Measurements from ENCODE around the gene PGM2. TPM values are rescaled to one million over a fixed set of nuclear protein-coding genes. Genes with fewer than 3 reads are reported as not detected.

PGM2 gene
- total RNA-seq, 1 donor from 2014 or later = 7.1 TPM

DNA sequence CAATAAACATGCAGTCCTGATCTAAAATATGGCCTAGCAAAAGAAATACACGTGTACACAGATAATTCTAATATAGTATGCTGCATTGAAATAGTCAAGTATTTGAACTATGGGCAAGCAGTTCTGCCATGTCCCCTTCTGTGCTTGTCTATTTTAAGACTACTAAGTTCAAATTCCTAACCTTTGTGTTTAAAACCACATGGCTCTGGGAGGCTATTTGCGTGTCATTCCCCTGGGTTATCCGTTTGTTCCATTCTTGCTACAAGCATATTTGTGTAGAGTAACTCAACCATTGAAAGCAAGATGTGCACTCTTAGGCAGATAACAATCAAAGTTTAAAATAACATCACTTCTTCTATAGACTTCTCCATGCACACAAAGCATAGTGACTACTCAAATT, 39.0 kb downstream of the PGM2 start:
- Histone ChIP-seq H3K4me1 (no peaks in the 10 kb centered on the region), H3K4me3 (no peak overlapping the region), H3K27ac (peak overlapping the region; percentile 1 to 29), H3K9me3 (no peaks in the 10 kb centered on the region), H3K36me3 (peaks cover 0 to 10% of the 10 kb centered on the region in 2 donors), H3K27me3 (no peaks in the 10 kb centered on the region)
- no peak for DNase-seq (ENCODE audit: low spot score in 2 of 2)
- TF ChIP-seq CTCF (IDR thresholded peaks at IDR 0.05) = no peak
- intact Hi-C loops (cut with DNase I) = no loop called here

- TF ChIP-seq CTCF (IDR thresholded peaks at IDR 0.05) = no peak
- H3K36me3 ChIP-seq = peaks cover 0 to 10% of the 10 kb centered on the region in 2 donors
- no peak for DNase-seq (ENCODE audit: low spot score in 2 of 2)
- H3K27ac ChIP-seq = no peak overlapping the region
- H3K27me3 ChIP-seq = no peaks in the 10 kb centered on the region
- no peaks in the 10 kb centered on the region for H3K9me3 ChIP-seq
- H3K4me3 ChIP-seq = no peak overlapping the region
- intact Hi-C loops (cut with DNase I) = no loop called here
- H3K4me1 ChIP-seq = no peaks in the 10 kb centered on the region
These were observed 40.6 kb downstream of the PGM2 start for GRCh38 chr4:37867102-37867501.

DNA sequence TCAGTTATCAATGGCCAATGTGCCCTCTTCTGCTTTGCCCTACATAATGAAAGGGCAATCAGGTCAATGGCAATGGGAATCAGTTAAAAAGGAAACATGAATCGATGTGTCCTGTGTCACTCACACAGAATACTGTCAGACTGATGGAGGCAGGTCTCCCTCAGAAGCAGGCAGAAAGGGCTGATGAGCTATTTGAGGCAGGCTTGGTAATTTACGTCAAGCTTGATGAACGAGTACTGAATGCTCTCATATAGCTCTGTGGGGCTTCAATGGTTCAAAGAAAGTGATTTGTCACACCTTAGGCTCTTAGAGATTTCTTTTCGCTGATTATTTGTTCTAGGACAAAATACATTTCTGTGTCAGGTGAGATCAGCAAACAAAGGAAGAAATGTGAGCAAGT, 41.8 kb downstream of the PGM2 start:
- peaks cover 0 to 4% of the 10 kb centered on the region in 2 donors for H3K36me3 ChIP-seq
- H3K27ac ChIP-seq = no peak overlapping the region
- TF ChIP-seq CTCF (IDR thresholded peaks at IDR 0.05) = no peak
- H3K4me1 ChIP-seq = peaks cover 0 to 2% of the 10 kb centered on the region in 2 donors
- H3K27me3 ChIP-seq = no peaks in the 10 kb centered on the region
- H3K4me3 ChIP-seq = no peak overlapping the region
- DNase-seq (ENCODE audit: low spot score in 2 of 2) = no peak
- H3K9me3 ChIP-seq = no peaks in the 10 kb centered on the region
- intact Hi-C loops (cut with DNase I) = no loop called here

DNA sequence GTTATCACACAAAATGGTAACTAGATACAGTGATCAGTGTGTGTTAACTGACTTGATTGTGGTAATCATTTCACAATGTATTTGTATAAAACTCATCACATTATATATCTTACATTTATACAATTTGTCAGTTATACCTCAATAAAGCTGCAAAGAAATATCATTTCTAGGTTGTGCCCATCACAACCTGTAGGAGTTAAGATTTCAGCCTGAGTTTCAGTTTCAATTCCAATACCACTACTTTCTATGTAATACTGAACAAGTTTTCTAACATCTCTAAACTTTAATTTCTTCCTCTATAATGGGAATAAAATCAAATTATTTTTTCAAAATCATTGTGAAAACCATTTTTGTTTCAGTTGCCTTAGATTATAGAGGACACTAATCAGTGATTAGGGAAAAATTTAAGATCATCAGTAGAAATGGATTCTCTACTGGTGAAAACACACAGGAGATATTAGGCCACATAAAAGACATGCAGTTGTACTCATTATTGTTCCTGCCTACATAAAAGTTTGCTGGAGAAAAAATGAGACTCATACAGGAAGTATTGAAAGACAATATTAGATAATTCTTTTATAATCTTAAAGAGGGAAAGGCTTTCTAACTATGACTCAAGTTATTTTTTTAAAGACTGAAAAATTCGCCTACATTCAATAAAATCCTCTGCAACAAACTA, 46.0 kb downstream of the PGM2 start:
- no peak for DNase-seq (ENCODE audit: low spot score in 2 of 2)
- H3K27ac ChIP-seq = peak overlapping the region in 1 of 2 donors; percentile 5
- intact Hi-C loops (cut with DNase I) = no loop called here
- no peak for TF ChIP-seq CTCF (IDR thresholded peaks at IDR 0.05)
- H3K27me3 ChIP-seq = no peaks in the 10 kb centered on the region
- no peak overlapping the region for H3K4me3 ChIP-seq
- H3K36me3 ChIP-seq = no peaks in the 10 kb centered on the region
- no peaks in the 10 kb centered on the region for H3K9me3 ChIP-seq
- peaks cover 0 to 2% of the 10 kb centered on the region in 2 donors for H3K4me1 ChIP-seq

DNA sequence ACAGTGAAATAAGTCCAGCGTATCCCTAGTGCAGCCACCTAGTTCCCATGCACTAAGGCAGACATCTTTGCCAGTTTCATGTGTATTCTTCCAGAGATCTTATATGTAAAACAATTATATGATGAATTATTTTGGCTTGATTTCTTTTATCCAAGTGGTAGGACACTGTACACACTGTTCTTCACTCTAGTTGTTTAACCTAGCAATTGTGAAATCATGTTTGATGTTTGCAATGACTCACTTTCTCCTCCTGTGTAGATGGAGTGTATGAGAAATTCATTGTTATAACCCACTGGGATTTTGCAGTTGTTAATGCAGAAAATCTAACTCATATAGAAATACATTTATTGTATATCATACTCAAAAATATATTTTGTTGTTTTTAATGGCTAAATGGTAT, 46.9 kb downstream of the PGM2 start:
- intact Hi-C loops (cut with DNase I) = no loop called here
- peaks cover 0 to 2% of the 10 kb centered on the region in 2 donors for H3K4me1 ChIP-seq

More for the DNA sequence above, 46.9 kb downstream of the PGM2 start:
- no peak for TF ChIP-seq CTCF (IDR thresholded peaks at IDR 0.05)
- DNase-seq (ENCODE audit: low spot score in 2 of 2) = no peak
- Histone ChIP-seq H3K36me3 (no peaks in the 10 kb centered on the region), H3K9me3 (no peaks in the 10 kb centered on the region), H3K27me3 (no peaks in the 10 kb centered on the region), H3K27ac (no peak overlapping the region), H3K4me3 (no peak overlapping the region)
